Stimulated activated CD8-positive, alpha-beta memory T cell treated with anti-CD3 and anti-CD28 coated beads, Interleukin-7, amount 100 ng/mL, for 1 hour (primary cell): ENCODE measurements around the gene ERFL.

ENCODE experiments used
- DNase-seq, 2 donors: peaks; one replicate each; pipeline ENCODE4 v3.0.0-alpha.2; 2020; ENCODE audit warnings: low read depth in 2 of 2

The ERFL gene

GRCh38 chr19:41859618-41860418 lies 68.4 kb downstream of the ERFL start, which contains the start of gene RPS19:
Gene RPS19 (plus strand): TSS chr19:41860255. CDS start chr19:41860775, 520 bp downstream.
- DNase-seq, result peak; percentile 96 to 98

GRCh38 chr19:41859213-41859617 lies 69.0 kb downstream of the ERFL start:
- no peak for DNase-seq
